SK-N-MC (cell line): ENCODE data around the gene RAB10.

Experiments
- EZH2 ChIP-seq: fragments of 200-600 bp; sonication (generic); IDR thresholded peaks from one replicate; pipeline ENCODE4 v1.6.1; 2017; ENCODE audit warnings: antibody characterized with exemption
- POLR2AphosphoS5 ChIP-seq: IDR thresholded peaks from 2 replicates; pipeline ENCODE4 v1.6.1; 2012; ENCODE audit warnings: mild to moderate bottlenecking, low read depth, low read length, borderline replicate concordance

DNA sequence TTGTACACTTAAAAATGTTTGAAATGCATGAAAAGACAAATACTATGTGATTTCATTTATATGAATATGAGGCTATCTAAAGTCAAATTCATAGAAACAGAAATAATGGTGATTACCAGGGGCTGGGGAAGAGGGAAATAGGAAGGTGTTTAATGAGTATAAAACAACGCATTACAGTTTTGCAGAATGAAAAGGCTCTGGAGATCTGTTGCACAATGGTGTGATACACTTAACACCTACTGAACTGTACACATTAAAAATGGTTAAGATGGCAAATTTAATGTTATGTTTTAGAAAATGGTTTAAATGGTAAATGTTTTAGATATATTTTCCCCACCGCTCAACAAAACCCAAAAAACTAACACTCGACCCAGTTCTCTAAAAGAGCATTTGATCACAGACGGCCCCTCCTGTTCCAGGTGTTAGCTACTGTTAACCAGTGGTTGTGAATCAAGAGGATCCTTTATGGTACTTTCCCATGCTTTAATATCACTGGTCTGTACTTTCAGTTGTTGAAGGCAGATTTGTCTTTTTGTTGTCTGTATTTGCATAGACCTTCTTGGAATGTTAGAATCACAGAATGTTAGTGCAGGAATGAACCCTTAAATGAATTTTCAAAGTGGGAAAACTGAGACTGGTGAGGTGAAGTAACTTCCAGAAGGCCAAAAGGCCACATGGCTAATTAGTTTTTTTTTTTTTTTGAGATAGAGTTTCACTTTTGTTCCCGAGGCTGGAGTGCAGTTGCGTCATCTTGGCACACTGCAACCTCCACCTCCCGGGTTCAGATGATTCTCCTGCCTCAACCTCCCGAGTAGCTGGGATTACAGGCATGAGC, 10.2 kb downstream of the RAB10 start:
- no peak for TF ChIP-seq POLR2AphosphoS5
- TF ChIP-seq EZH2: no peak
